Karpas-422 (cell line): Measurements from ENCODE around the gene MYL12A. TPM values are rescaled to one million over a fixed set of nuclear protein-coding genes. Genes with fewer than 3 reads are reported as not detected.
"Not testable (repeated sequence)": the region's sequence is repeated elsewhere in the genome, so short reads cannot be mapped to it uniquely, and the experiment has no call there.

Source experiments
- DNase-seq: peaks from one replicate; pipeline ENCODE4 v3.0.0-alpha.2; 2015
- H2AFZ ChIP-seq: fragments of 200-600 bp; sonication (generic); 2 replicates; pipeline ENCODE4 v1.6.1; 2014; ENCODE audit warnings: antibody characterized with exemption, low read length, mixed read lengths
- H3K27ac ChIP-seq: fragments of 200-600 bp; sonication (generic); 2 replicates; pipeline ENCODE4 v1.5.1; 2014; ENCODE audit warnings: mild to moderate bottlenecking, low read length, moderate library complexity
- H3K27me3 ChIP-seq: fragments of 200-600 bp; sonication (generic); 2 replicates; pipeline ENCODE4 v1.6.1; 2014; ENCODE audit warnings: low read length, mixed read lengths
- H3K36me3 ChIP-seq: fragments of 200-600 bp; sonication (generic); 2 replicates; pipeline ENCODE4 v1.6.1; 2014; ENCODE audit warnings: low read length, mixed read lengths; ENCODE audit not compliant: insufficient read depth
- H3K4me1 ChIP-seq: fragments of 200-600 bp; sonication (generic); 2 replicates; pipeline ENCODE4 v1.6.1; 2014; ENCODE audit warnings: mild to moderate bottlenecking, low read length, mixed read lengths
- H3K4me2 ChIP-seq: fragments of 200-600 bp; sonication (generic); 2 replicates; pipeline ENCODE4 v1.6.1; 2014; ENCODE audit warnings: low read length, low read depth, mild to moderate bottlenecking; ENCODE audit not compliant: poor library complexity, severe bottlenecking
- H3K4me3 ChIP-seq: fragments of 200-600 bp; sonication (generic); 2 replicates; pipeline ENCODE4 v1.5.1; 2014; ENCODE audit warnings: mild to moderate bottlenecking, antibody characterized with exemption, low read length, mixed read lengths
- H3K79me2 ChIP-seq: fragments of 200-600 bp; sonication (generic); 2 replicates; pipeline ENCODE4 v1.6.1; 2014; ENCODE audit warnings: mild to moderate bottlenecking, low read length, mixed read lengths
- H3K9ac ChIP-seq: fragments of 200-600 bp; sonication (generic); 2 replicates; pipeline ENCODE4 v1.6.0; 2014; ENCODE audit warnings: low read length
- H3K9me2 ChIP-seq: fragments of 200-600 bp; sonication (generic), shearing (Covaris generic); replicated peaks from 2 replicates; pipeline ENCODE4 v1.6.0; 2014; ENCODE audit warnings: mild to moderate bottlenecking, low read length, moderate library complexity; ENCODE audit not compliant: insufficient read depth
- H3K9me3 ChIP-seq: fragments of 300-700, 200-600 bp; sonication (generic); 2 replicates; pipeline ENCODE4 v1.6.1; 2014; ENCODE audit warnings: low read length, mixed read lengths
- H4K20me1 ChIP-seq: fragments of 200-600 bp; sonication (generic); 2 replicates; pipeline ENCODE4 v1.6.1; 2014; ENCODE audit warnings: mild to moderate bottlenecking, antibody characterized with exemption, low read length, low read depth; ENCODE audit not compliant: insufficient read depth
- total RNA-seq: library from RNA; depleted of rRNA; stranded (reverse); fragments of >200 nt; shearing (Covaris generic); gene quantifications from 2 replicates; pipeline ENCODE4 v1.2.3, GENCODE V29; 2014; ENCODE audit warnings: low replicate concordance

Gene MYL12A
- total RNA-seq, 1 experiment from 2014 or later = 482 TPM

- H3K79me2 ChIP-seq = peaks cover 12% of the 10 kb centered on the region
- H2AFZ ChIP-seq, H3K4me2 ChIP-seq, H4K20me1 ChIP-seq, H3K27ac ChIP-seq, DNase-seq, H3K4me3 ChIP-seq, H3K9me2 ChIP-seq, H3K9ac ChIP-seq, H3K9me3 ChIP-seq, H3K27me3 ChIP-seq: not testable (repeated sequence)
- H3K36me3 ChIP-seq = peaks cover 34% of the 10 kb centered on the region
- peaks cover 30% of the 10 kb centered on the region for H3K4me1 ChIP-seq
Observed at GRCh38 chr18:3277643-3278213, 30.1 kb downstream of the MYL12A start.

- Histone ChIP-seq H3K27ac (no peak overlapping the region), H3K4me3 (no peak overlapping the region)
- peak; percentile 70 for DNase-seq
Observed at GRCh38 chr18:3279201-3280185, 31.9 kb downstream of the MYL12A start.

GRCh38 chr18:3281456-3282400 is 34.1 kb downstream of the MYL12A start:
- H3K9me3 ChIP-seq = no peaks in the 10 kb centered on the region
- H3K4me3 ChIP-seq = no peak overlapping the region
- no peaks in the 10 kb centered on the region for H3K27me3 ChIP-seq
- no peaks in the 10 kb centered on the region for H3K9me2 ChIP-seq
- H3K4me2 ChIP-seq = no peak overlapping the region
- H3K4me1 ChIP-seq = peaks cover 26% of the 10 kb centered on the region
- DNase-seq = peak; percentile 93
- no peak overlapping the region for H3K9ac ChIP-seq
- H3K36me3 ChIP-seq = peaks cover 6% of the 10 kb centered on the region; the same call in 1 of the 2 replicates
- H3K27ac ChIP-seq = no peak overlapping the region
- no peaks in the 10 kb centered on the region for H3K79me2 ChIP-seq
- no peaks in the 10 kb centered on the region for H4K20me1 ChIP-seq
- H2AFZ ChIP-seq = no peak overlapping the region

More at GRCh38 chr18:3279201-3280185, 31.9 kb downstream of the MYL12A start:
- Histone ChIP-seq H3K27me3 (no peaks in the 10 kb centered on the region), H4K20me1 (0 out of 2 replicates have a peak, but pooled peaks cover 5% of the 10 kb centered on the region), H3K79me2 (peaks cover 4% of the 10 kb centered on the region; the same call in 1 of the 2 replicates), H3K36me3 (peaks cover 26% of the 10 kb centered on the region), H3K9ac (no peak overlapping the region), H3K9me3 (no peaks in the 10 kb centered on the region), H2AFZ (no peak overlapping the region), H3K4me1 (peaks cover 30% of the 10 kb centered on the region), H3K9me2 (no peaks in the 10 kb centered on the region), H3K4me2 (peak overlapping the region; percentile 1)

GRCh38 chr18:3283253-3283863 is 35.8 kb downstream of the MYL12A start:
- Histone ChIP-seq H3K27ac (no peak overlapping the region), H3K9ac (no peak overlapping the region), H2AFZ (no peak overlapping the region), H3K9me3 (no peaks in the 10 kb centered on the region), H4K20me1 (no peaks in the 10 kb centered on the region), H3K4me3 (no peak overlapping the region), H3K36me3 (no peaks in the 10 kb centered on the region; the same call in 1 of the 2 replicates), H3K4me2 (no peak overlapping the region), H3K9me2 (no peaks in the 10 kb centered on the region), H3K4me1 (peaks cover 13% of the 10 kb centered on the region), H3K27me3 (no peaks in the 10 kb centered on the region), H3K79me2 (no peaks in the 10 kb centered on the region)
- no peak for DNase-seq

- Histone ChIP-seq H2AFZ (no peak overlapping the region), H3K79me2 (no peaks in the 10 kb centered on the region), H3K4me2 (no peak overlapping the region), H3K9me3 (no peaks in the 10 kb centered on the region), H3K9ac (no peak overlapping the region), H3K27me3 (no peaks in the 10 kb centered on the region), H3K9me2 (no peaks in the 10 kb centered on the region), H3K36me3 (no peaks in the 10 kb centered on the region), H3K27ac (no peak overlapping the region), H3K4me1 (peaks cover 8% of the 10 kb centered on the region), H4K20me1 (no peaks in the 10 kb centered on the region), H3K4me3 (no peak overlapping the region)
- no peak for DNase-seq
Observed at GRCh38 chr18:3283908-3284307, 36.3 kb downstream of the MYL12A start.

GRCh38 chr18:3284501-3284900 is 36.9 kb downstream of the MYL12A start:
- H3K4me1 ChIP-seq = peaks cover 2% of the 10 kb centered on the region
- H3K4me2 ChIP-seq = no peak overlapping the region

GRCh38 chr18:3286159-3286558 is 38.6 kb downstream of the MYL12A start:
- no peak overlapping the region for H3K27ac ChIP-seq

More at GRCh38 chr18:3284501-3284900, 36.9 kb downstream of the MYL12A start:
- Histone ChIP-seq H3K27ac (no peak overlapping the region), H3K4me3 (no peak overlapping the region), H2AFZ (no peak overlapping the region), H3K79me2 (no peaks in the 10 kb centered on the region), H3K9me3 (no peaks in the 10 kb centered on the region), H3K36me3 (no peaks in the 10 kb centered on the region), H3K9ac (no peak overlapping the region), H3K9me2 (no peaks in the 10 kb centered on the region), H4K20me1 (no peaks in the 10 kb centered on the region), H3K27me3 (no peaks in the 10 kb centered on the region)
- no peak for DNase-seq

More at GRCh38 chr18:3286159-3286558, 38.6 kb downstream of the MYL12A start:
- Histone ChIP-seq H3K4me2 (no peak overlapping the region), H3K4me1 (no peaks in the 10 kb centered on the region), H3K27me3 (no peaks in the 10 kb centered on the region), H3K9me2 (no peaks in the 10 kb centered on the region), H4K20me1 (no peaks in the 10 kb centered on the region), H3K36me3 (no peaks in the 10 kb centered on the region), H3K79me2 (no peaks in the 10 kb centered on the region), H2AFZ (no peak overlapping the region), H3K9me3 (no peaks in the 10 kb centered on the region), H3K9ac (no peak overlapping the region), H3K4me3 (no peak overlapping the region)
- no peak for DNase-seq
